ENCODE data around the gene SCYGR2.

Gene SCYGR2

GRCh38 chr2:227615906-227616305 is 17.2 kb downstream of the SCYGR2 start:
- no peak overlapping the region for H3K4me3 ChIP-seq (replicated peaks; ENCODE audit: low read depth, low read length)
- no peak for DNase-seq (ENCODE audit: extremely low read depth, low read depth)
- TF ChIP-seq CTCF (IDR thresholded peaks at IDR 0.05; ENCODE audit: low read depth, low read length, missing control alignments) = no peak

- TF ChIP-seq CTCF (IDR thresholded peaks at IDR 0.05; ENCODE audit: low read depth, low read length, missing control alignments) = no peak
- no peak for DNase-seq (ENCODE audit: extremely low read depth, low read depth)
- no peak overlapping the region for H3K4me3 ChIP-seq (replicated peaks; ENCODE audit: low read depth, low read length)
These were observed 17.9 kb downstream of the SCYGR2 start for GRCh38 chr2:227616631-227617030.

GRCh38 chr2:227617316-227618230 is 18.9 kb downstream of the SCYGR2 start, which contains the start of gene SCYGR4:
Gene SCYGR4 (plus strand): TSS chr2:227617498. CDS start chr2:227617498, 0 bp downstream.
- TF ChIP-seq CTCF (IDR thresholded peaks at IDR 0.05; ENCODE audit: low read depth, low read length, missing control alignments) = no peak
- no peak within 1 kb of the TSS for H3K4me3 ChIP-seq (replicated peaks; ENCODE audit: low read depth, low read length)
- no peak for DNase-seq (ENCODE audit: extremely low read depth, low read depth)

- no peak for DNase-seq (ENCODE audit: extremely low read depth, low read depth)
- no peak for TF ChIP-seq CTCF (IDR thresholded peaks at IDR 0.05; ENCODE audit: low read depth, low read length, missing control alignments)
- no peak overlapping the region for H3K4me3 ChIP-seq (replicated peaks; ENCODE audit: low read depth, low read length)
These were observed 24.5 kb downstream of the SCYGR2 start for GRCh38 chr2:227623226-227623625.

- no peak for TF ChIP-seq CTCF (IDR thresholded peaks at IDR 0.05; ENCODE audit: low read depth, low read length, missing control alignments)
- DNase-seq (ENCODE audit: extremely low read depth, low read depth) = no peak
- no peak overlapping the region for H3K4me3 ChIP-seq (replicated peaks; ENCODE audit: low read depth, low read length)
These were observed 26.7 kb downstream of the SCYGR2 start for GRCh38 chr2:227625420-227625819.

- H3K4me3 ChIP-seq (replicated peaks; ENCODE audit: low read depth, low read length) = no peak overlapping the region
- no peak for DNase-seq (ENCODE audit: extremely low read depth, low read depth)
- TF ChIP-seq CTCF (IDR thresholded peaks at IDR 0.05; ENCODE audit: low read depth, low read length, missing control alignments) = no peak
These were observed 28.0 kb downstream of the SCYGR2 start for GRCh38 chr2:227626580-227627151.

Measured in HFF-Myc (cell line).